ENCODE results near the gene PURB.

- TF ChIP-seq CTCF (IDR thresholded peaks at IDR 0.05; ENCODE audit: low read length): no peak
- no peak for TF ChIP-seq EZH2 (IDR thresholded peaks at IDR 0.05; ENCODE audit: borderline replicate concordance, low read length)
Measured at GRCh38 chr7:44914992-44915607, 29.8 kb upstream of the PURB start.

All from OCI-LY1 (cell line).